Mesenteric fat pad (tissue), 1 donor: Measurements from ENCODE around the gene LEKR1. TPM values are rescaled to one million over a fixed set of nuclear protein-coding genes. Genes with fewer than 3 reads are reported as not detected.

Experiments used
- DNase-seq: peaks from one replicate; pipeline ENCODE4 v3.0.0-alpha.2; 2020; ENCODE audit warnings: low spot score
- total RNA-seq: library from RNA; stranded (reverse); fragmentation: NEBNext Ultra II Directional; extraction: Animal tissue kit (Norgen Biotek cat#: 25700); gene quantifications from one replicate; pipeline ENCODE4 v1.2.1, GENCODE V29; 2021
- donor health status: DM: yes; HTN: yes; CAD: no.

LEKR1 gene
- total RNA-seq, 1 donor from 2014 or later = 1.2 TPM

DNA sequence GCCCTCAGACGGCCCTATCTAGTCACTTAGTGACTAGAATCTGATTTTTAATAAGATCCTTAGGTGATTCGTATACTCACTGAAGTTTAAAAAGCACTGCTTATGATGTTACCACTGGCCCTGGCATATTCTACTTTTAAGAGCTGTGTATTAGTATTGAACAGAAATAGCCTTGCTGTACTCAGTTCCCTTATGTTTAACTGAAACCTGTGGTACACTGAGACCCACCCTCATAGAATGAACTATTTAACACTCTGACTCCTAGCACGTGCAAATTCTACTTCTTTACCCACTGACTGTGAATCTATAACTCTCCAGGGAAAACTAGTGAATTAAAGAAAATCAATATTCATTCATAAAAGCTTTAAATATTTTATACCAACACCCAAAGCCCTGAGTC is 224.9 kb downstream of the LEKR1 start:
- DNase-seq = no peak

DNA sequence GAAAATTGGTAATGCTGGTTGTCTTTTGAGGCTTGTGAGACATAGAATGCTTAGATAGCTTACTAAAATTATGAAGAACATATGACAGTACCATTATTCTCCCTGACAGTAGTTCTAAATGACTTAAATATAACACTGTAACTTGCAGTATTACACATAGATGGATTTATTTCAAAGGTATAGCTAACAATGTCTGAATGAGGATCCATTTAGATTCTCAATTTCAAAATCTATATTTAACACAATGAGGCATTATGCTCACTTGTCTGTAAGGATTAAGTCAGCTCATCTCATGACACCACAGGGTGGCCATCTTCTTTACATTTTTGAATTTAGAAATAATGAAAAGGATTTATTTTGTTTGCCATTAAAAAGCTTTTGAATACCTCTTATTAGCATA is 225.4 kb downstream of the LEKR1 start:
- DNase-seq = no peak

- DNase-seq = no peak
Observed at GRCh38 chr3:157056035-157056434, 229.9 kb downstream of the LEKR1 start.

DNA sequence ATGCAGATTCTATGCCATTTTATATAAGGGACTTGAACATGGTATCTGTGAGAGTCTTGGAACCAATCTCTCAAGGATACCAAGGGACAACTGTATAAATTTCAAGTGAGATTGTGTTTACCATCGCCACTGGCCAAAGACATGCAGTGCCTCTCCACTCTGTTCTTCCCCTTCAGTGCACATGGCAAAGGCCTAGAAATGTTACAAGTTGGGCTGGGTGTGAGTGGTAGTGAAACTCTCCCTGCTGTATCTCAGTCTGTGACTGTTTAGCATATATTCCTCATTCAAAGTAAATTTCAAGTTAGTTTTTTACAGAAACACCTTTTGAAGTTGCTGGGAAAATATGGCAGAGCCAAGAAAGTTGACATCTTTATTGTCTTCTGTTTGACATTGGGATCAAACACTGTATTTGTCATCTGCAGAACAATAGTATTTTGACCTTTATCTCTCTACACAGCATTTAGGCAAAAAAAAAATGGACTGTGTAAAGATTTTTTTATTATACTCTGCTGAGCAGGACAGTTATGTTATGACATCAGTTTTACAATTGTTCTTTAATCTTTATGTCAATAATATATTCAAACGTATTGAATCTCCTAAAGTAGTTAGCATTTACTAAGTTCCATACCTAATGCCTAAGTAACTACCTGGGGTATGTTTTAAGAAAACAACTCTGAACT is 232.4 kb downstream of the LEKR1 start:
- DNase-seq = no peak

DNA sequence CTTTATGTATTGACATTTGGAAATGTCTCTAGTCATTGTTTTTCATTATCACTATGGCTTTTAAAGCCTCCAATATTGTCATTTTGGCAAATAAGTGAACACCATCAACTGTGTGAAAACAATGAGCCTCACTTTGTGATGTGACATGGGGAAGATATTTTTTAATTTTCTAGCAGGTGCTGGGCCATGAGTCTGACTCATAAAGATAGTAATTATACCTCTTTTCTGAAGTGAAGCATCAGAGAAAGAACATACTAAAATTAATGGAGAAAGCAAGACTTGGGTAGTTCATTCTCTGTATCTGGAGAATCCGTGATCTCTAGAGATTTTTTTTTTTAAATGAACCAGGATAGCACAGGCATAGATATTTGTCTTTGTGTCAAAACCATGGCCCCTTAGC is 233.0 kb downstream of the LEKR1 start:
- no peak for DNase-seq

- no peak for DNase-seq
Observed at GRCh38 chr3:157059661-157060060, 233.5 kb downstream of the LEKR1 start.

DNA sequence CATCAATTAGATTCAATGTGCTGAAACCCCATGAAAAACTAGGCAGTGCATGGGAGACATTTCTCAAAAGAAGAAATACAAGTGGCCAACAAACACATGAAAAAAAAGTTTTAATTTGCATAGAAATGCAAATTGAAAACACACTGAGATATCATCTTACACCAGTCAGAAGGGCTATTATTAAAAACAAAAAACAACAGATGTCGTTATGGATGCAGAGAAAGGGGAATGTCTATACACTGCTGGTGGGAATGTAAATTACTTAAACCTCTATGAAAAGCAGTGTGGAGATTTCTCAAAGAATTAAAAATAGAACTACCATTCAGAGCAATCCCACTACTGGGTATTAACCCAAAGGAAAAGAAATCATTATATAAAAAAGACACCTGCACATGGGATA is 235.1 kb downstream of the LEKR1 start:
- DNase-seq = no peak

- no peak for DNase-seq
Observed at GRCh38 chr3:157063469-157063868, 237.3 kb downstream of the LEKR1 start.

GRCh38 chr3:157063926-157064325 is 237.8 kb downstream of the LEKR1 start:
- no peak for DNase-seq

DNA sequence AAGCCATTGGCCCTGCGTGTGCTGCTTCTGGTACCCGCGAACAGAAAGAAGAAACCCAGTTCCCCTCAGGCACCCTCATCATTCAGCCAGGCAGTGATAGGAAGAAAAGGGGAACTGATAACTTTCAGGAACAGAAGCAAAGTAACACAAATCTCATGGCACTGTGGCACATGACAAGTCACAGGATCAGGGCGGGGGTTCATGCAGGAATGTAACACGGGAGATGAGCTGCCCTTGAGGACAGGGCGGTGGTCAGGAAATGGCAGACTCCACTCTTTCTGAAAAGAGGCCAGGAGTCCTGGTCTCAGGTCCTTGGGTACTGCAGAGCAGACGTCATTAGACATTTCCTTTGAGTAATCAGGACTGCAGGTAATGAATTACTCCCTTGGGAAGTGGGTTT is 238.2 kb downstream of the LEKR1 start:
- DNase-seq = no peak

DNA sequence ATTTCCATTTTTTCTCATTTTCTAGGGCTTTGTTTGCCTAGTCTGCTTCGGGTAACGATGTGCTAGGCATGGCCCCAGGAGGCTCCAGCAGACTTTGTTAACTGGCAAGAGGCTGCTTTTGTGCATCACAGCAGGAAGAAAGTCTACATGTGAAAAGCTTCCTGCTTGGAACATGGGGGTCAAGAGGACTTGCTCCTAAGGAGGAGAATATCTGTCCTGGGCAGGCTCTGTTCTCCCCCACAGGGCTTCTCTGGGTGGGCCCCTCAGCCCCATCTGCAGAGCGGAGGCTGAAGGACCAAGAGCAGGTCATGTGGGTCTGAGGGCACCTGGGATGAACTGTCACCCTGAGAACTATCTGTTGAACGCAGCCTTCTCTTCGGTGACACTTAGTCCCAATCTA is 239.0 kb downstream of the LEKR1 start:
- no peak for DNase-seq

DNA sequence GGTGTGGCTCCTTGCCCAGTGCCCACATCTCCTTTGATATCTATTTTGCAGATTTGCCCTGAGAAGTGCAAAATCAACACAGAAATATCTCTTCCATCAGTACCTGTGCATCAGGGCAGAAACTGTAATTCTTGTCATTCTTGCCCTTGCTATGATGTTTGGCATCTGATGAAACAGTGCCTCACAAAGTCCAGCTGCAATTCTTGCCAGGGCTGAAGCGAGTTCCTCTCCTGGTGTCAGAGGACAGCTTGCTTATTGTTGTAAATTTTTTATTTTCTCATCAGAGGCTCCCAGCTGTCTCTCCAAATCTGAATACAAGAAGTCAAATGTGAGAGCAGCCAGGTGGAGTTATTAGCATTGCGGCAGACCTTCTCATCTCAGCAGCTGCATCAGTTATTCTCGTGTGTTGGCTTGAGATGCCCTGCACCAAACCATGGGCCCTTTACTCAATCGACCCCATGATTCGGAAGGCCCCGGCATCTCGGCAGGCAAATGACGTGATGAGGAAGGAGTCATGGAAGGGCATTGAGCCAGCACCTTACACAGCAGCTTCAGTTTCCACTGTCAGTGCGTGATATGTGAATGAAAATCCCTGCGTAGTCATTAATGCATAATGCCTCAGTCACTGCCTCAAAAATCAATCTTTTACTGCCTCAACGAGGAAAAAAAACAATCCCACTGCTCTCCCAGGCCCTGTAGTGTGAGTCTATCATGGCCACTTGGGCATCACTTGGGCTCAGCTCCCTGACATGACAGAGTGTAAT is 240.4 kb downstream of the LEKR1 start:
- DNase-seq = no peak

GRCh38 chr3:157067114-157067513 is 241.0 kb downstream of the LEKR1 start:
- DNase-seq = no peak

GRCh38 chr3:157069406-157069805 is 243.3 kb downstream of the LEKR1 start:
- DNase-seq = no peak

GRCh38 chr3:157069846-157070677 is 243.9 kb downstream of the LEKR1 start:
- no peak for DNase-seq

DNA sequence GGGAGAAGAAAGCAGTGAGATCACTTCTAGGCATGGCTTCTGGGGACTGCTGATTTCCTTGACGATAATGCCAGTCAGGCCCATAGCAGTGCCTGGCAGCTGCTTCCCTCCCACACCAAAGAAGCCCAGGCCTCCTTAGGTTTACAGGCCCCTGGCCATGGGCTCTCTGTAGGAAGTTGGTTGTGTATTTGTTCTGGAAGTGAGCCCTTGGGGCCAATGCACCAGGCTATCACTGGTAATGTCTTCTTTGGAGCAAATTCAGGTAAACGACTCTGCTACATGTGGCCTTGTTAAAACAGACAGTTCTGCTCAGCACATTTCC is 244.5 kb downstream of the LEKR1 start:
- no peak for DNase-seq

DNA sequence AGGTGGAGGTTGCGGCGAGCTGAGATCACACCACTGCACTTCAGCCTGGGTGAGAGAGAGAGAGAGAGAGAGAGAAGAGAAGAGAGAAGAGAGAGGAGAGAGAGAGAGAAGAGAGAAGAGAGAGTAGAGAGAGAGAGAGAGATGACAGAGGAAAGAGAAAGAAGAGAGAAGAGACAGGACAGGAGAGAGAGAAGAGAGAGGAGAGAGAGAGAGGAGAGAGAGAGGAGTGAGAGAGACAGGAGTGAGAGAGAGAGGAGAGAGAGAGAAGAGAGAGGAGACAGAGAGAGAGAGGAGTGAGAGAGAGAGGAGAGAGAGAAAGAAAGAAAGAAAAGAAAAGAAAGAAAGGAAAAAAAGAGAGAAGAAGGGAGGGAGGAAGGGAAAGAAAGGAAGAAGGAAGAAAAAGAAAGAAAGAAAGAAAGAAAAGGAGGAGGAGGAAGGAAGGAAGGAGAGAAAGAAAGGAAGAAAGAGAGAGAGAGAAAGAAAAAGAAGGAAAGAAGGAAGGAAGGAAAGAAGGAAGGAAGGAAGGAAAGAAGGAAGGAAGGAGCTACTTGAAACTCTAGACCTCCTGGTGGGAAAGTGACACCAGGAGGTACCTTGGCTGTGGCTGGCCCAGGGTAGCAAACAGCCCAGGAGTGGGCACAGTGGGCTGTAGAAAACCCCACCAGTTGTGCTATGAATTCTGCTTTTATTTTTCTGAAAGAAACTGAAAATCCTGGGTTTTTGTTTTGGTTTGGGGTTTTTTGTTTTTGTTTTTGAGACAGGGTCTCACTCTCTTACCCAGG is 245.8 kb downstream of the LEKR1 start:
- DNase-seq = no peak

GRCh38 chr3:157073810-157074209 is 247.7 kb downstream of the LEKR1 start:
- DNase-seq = no peak

DNA sequence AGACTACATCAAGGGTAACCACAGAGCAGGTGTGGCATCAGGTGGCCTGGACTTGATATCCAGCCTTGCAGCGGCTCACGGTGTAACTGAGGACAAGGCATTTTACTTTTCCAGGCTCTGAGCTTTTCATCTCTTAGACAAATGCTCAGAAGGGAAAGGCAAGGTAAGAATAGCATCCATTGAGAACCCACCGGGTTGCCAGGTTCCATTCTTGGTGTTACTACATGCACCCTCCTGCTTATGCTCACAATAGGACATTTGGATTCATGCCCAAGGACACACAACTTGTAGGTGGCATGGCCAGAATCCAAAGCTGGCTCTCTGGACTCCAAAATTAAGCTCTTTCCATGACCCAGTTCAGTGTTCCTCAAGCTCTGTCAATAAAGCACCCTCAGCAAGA is 248.3 kb downstream of the LEKR1 start:
- DNase-seq = no peak

DNA sequence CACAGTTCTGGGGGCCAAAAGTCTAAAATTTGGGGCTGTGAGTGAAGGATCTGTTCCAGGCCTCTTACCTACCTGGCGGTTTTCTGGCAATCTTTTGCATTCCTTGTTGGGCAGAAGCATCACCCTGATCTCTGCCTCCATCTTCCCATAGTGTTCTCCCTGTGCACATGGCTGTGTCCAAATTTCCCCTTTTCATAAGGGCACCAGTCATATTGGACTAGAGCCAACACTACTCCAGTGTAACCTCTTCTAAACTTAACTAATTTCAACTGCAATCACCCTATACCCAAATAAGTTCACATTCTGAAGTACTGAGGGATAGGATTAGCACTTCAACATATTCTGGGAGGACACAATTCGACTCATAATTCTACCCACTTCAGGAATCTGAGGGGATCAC is 248.8 kb downstream of the LEKR1 start:
- DNase-seq = no peak

GRCh38 chr3:157075693-157076420 is 249.7 kb downstream of the LEKR1 start:
- no peak for DNase-seq
